ENCODE measurements around the gene TRIM17. TPM values are rescaled to one million over a fixed set of nuclear protein-coding genes. Genes with fewer than 3 reads are reported as not detected.

TRIM17 gene
- total and polyA plus RNA-seq, 9 of the 15 experiments (the other 6 are each of a cell fraction or from before 2014, with no cell fraction given), result not detected

DNA sequence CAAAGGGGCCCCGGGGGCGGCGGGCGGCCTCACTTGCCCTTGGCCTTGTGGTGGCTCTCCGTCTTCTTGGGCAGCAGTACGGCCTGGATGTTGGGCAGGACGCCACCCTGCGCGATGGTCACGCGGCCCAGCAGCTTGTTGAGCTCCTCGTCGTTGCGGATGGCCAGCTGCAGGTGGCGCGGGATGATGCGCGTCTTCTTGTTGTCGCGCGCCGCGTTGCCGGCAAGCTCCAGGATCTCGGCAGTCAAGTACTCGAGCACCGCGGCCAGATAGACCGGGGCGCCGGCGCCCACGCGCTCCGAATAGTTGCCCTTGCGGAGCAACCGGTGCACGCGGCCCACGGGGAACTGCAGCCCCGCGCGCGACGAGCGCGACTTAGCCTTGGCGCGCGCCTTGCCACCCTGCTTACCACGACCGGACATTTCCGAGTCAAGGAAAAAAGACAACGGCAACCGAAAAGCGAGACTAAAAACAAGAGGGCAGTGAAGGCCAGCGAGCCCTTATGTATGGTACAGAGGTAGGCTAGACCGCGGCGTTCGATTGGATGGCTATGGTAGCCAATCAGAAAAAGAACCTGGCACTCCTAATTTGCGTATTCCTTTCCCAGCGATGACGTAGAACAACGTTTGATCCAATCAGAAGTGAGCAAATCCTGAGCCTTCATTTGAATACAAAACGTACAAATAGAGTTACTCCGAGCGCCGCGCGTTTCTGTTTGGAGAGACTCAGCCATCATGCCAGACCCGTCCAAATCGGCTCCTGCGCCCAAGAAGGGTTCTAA is 40.9 kb upstream of the TRIM17 start (continued):
- TF ChIP-seq, protein P1, sequence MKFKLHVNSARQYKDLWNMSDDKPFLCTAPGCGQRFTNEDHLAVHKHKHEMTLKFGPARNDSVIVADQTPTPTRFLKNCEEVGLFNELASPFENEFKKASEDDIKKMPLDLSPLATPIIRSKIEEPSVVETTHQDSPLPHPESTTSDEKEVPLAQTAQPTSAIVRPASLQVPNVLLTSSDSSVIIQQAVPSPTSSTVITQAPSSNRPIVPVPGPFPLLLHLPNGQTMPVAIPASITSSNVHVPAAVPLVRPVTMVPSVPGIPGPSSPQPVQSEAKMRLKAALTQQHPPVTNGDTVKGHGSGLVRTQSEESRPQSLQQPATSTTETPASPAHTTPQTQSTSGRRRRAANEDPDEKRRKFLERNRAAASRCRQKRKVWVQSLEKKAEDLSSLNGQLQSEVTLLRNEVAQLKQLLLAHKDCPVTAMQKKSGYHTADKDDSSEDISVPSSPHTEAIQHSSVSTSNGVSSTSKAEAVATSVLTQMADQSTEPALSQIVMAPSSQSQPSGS (CRISPR knock-in tag; IDR thresholded peaks at IDR 0.05), result no peak
- TF ChIP-seq CTBP1 (IDR thresholded peaks at IDR 0.05; ENCODE audit: borderline replicate concordance) (peak; percentile 99), TAF7 (tag; IDR thresholded peaks at IDR 0.05) (peak; percentile 88), RFX1 (IDR thresholded peaks at IDR 0.05) (no peak), BRCA1 (IDR thresholded peaks at IDR 0.05) (no peak), BRCA1 (CRISPR knock-in tag; IDR thresholded peaks at IDR 0.05) (no peak), FOXK1 (CRISPR knock-in tag; IDR thresholded peaks at IDR 0.05; ENCODE audit: borderline replicate concordance) (peak; percentile 99), NR3C1 (CRISPR knock-in tag; IDR thresholded peaks at IDR 0.05) (no peak), EHMT2 (IDR thresholded peaks at IDR 0.05) (no peak), MEF2D (tag; conservative IDR thresholded peaks at IDR 0.05; ENCODE audit: low read depth) (no peak; the same call in 1 of the 2 replicates), HOXB6 (CRISPR knock-in tag; IDR thresholded peaks at IDR 0.05; ENCODE audit: borderline replicate concordance) (no peak), ZNF668 (CRISPR knock-in tag; IDR thresholded peaks at IDR 0.05) (peak; percentile 13; the same call in 1 of the 2 replicates), SIRT6 (IDR thresholded peaks at IDR 0.05; ENCODE audit: low read depth, low read length) (no peak), ZNF354B (CRISPR knock-in tag; IDR thresholded peaks at IDR 0.05) (no peak), ZNF3 (CRISPR knock-in tag; IDR thresholded peaks at IDR 0.05) (no peak)
- TF ChIP-seq, protein P2, sequence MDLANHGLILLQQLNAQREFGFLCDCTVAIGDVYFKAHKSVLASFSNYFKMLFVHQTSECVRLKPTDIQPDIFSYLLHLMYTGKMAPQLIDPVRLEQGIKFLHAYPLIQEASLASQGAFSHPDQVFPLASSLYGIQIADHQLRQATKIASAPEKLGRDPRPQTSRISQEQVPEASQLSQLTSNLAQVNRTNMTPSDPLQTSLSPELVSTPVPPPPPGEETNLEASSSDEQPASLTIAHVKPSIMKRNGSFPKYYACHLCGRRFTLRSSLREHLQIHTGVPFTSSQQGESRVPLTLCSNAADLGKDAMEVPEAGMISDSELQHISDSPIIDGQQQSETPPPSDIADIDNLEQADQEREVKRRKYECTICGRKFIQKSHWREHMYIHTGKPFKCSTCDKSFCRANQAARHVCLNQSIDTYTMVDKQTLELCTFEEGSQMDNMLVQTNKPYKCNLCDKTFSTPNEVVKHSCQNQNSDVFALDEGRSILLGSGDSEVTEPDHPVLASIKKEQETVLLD (IDR thresholded peaks at IDR 0.05), result peak; percentile 83
- TF ChIP-seq, protein P3, sequence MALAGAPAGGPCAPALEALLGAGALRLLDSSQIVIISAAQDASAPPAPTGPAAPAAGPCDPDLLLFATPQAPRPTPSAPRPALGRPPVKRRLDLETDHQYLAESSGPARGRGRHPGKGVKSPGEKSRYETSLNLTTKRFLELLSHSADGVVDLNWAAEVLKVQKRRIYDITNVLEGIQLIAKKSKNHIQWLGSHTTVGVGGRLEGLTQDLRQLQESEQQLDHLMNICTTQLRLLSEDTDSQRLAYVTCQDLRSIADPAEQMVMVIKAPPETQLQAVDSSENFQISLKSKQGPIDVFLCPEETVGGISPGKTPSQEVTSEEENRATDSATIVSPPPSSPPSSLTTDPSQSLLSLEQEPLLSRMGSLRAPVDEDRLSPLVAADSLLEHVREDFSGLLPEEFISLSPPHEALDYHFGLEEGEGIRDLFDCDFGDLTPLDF (CRISPR knock-in tag; IDR thresholded peaks at IDR 0.05), result peak; percentile 96
- TF ChIP-seq, protein P4, sequence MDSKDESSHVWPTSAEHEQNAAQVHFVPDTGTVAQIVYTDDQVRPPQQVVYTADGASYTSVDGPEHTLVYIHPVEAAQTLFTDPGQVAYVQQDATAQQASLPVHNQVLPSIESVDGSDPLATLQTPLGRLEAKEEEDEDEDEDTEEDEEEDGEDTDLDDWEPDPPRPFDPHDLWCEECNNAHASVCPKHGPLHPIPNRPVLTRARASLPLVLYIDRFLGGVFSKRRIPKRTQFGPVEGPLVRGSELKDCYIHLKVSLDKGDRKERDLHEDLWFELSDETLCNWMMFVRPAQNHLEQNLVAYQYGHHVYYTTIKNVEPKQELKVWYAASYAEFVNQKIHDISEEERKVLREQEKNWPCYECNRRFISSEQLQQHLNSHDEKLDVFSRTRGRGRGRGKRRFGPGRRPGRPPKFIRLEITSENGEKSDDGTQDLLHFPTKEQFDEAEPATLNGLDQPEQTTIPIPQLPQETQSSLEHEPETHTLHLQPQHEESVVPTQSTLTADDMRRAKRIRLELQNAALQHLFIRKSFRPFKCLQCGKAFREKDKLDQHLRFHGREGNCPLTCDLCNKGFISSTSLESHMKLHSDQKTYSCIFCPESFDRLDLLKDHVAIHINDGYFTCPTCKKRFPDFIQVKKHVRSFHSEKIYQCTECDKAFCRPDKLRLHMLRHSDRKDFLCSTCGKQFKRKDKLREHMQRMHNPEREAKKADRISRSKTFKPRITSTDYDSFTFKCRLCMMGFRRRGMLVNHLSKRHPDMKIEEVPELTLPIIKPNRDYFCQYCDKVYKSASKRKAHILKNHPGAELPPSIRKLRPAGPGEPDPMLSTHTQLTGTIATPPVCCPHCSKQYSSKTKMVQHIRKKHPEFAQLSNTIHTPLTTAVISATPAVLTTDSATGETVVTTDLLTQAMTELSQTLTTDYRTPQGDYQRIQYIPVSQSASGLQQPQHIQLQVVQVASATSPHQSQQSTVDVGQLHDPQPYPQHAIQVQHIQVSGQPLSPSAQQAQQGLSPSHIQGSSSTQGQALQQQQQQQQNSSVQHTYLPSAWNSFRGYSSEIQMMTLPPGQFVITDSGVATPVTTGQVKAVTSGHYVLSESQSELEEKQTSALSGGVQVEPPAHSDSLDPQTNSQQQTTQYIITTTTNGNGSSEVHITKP (IDR thresholded peaks at IDR 0.05; ENCODE audit: partially characterized antibody), result peak; percentile 36
- TF ChIP-seq, protein P5, sequence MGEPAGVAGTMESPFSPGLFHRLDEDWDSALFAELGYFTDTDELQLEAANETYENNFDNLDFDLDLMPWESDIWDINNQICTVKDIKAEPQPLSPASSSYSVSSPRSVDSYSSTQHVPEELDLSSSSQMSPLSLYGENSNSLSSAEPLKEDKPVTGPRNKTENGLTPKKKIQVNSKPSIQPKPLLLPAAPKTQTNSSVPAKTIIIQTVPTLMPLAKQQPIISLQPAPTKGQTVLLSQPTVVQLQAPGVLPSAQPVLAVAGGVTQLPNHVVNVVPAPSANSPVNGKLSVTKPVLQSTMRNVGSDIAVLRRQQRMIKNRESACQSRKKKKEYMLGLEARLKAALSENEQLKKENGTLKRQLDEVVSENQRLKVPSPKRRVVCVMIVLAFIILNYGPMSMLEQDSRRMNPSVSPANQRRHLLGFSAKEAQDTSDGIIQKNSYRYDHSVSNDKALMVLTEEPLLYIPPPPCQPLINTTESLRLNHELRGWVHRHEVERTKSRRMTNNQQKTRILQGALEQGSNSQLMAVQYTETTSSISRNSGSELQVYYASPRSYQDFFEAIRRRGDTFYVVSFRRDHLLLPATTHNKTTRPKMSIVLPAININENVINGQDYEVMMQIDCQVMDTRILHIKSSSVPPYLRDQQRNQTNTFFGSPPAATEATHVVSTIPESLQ (CRISPR knock-in tag; IDR thresholded peaks at IDR 0.05), result peak; percentile 88; the same call in 1 of the 2 replicates

Measured in K562 (cell line).